HepG2 (cell line): ENCODE measurements around the gene FNDC7.

ENCODE experiments used
- GTF2F1 ChIP-seq: fragments of 150-350 bp; IDR thresholded peaks from 2 replicates; pipeline ENCODE4 v1.6.1; 2014; ENCODE audit warnings: low read length
- JUND ChIP-seq: sonication (generic); formaldehyde crosslinking; IDR thresholded peaks from 2 replicates; pipeline ENCODE4 v1.8.0; 2022; ENCODE audit warnings: mild to moderate bottlenecking, missing genetic modification reagents

GRCh38 chr1:108712606-108713150 lies at the start of gene FNDC7:
- no peak for TF ChIP-seq GTF2F1
- no peak for TF ChIP-seq JUND
